Hepatocyte (in vitro differentiated cells): Measurements from ENCODE around the gene TDRD3. TPM values are rescaled to one million over a fixed set of nuclear protein-coding genes. Genes with fewer than 3 reads are reported as not detected.

Experiments
- DNase-seq: peaks from one replicate; pipeline ENCODE4 v3.0.0-alpha.2; 2016; ENCODE audit warnings: low spot score
- H2AFZ ChIP-seq: fragments of 200-600 bp; sonication (generic); 2 replicates; pipeline ENCODE4 v1.6.0; 2016; ENCODE audit warnings: antibody characterized with exemption, mild to moderate bottlenecking
- H3K27ac ChIP-seq: fragments of 200-600 bp; sonication (generic); 2 replicates; pipeline ENCODE4 v1.5.1; 2016; ENCODE audit warnings: mild to moderate bottlenecking
- H3K27me3 ChIP-seq: fragments of 200-600 bp; sonication (generic); 2 replicates; pipeline ENCODE4 v1.6.1; 2016
- H3K36me3 ChIP-seq: fragments of 200-600 bp; sonication (generic); replicated peaks from 2 replicates; pipeline ENCODE4 v1.5.1; 2016; ENCODE audit warnings: low read depth; ENCODE audit not compliant: insufficient read depth
- H3K4me1 ChIP-seq: fragments of 200-600 bp; sonication (generic); 2 replicates; pipeline ENCODE4 v1.5.1; 2016; ENCODE audit warnings: mild to moderate bottlenecking, moderate library complexity; ENCODE audit not compliant: insufficient read depth
- H3K4me2 ChIP-seq: fragments of 200-600 bp; sonication (generic); 2 replicates; pipeline ENCODE4 v1.6.0; 2016
- H3K4me3 ChIP-seq: fragments of 200-600 bp; sonication (generic); 2 replicates; pipeline ENCODE4 v1.5.1; 2016; ENCODE audit warnings: mild to moderate bottlenecking
- H3K79me2 ChIP-seq: fragments of 200-600 bp; sonication (generic); 2 replicates; pipeline ENCODE4 v1.6.0; 2017; ENCODE audit warnings: mild to moderate bottlenecking
- H3K9me2 ChIP-seq: fragments of 200-600 bp; sonication (generic); replicated peaks from 2 replicates; pipeline ENCODE4 v1.6.0; 2017; ENCODE audit warnings: mild to moderate bottlenecking; ENCODE audit not compliant: insufficient read depth
- H3K9me3 ChIP-seq: fragments of 200-600 bp; sonication (generic); 2 replicates; pipeline ENCODE4 v1.5.1; 2016; ENCODE audit warnings: low read depth, mild to moderate bottlenecking
- H4K20me1 ChIP-seq: fragments of 200-600 bp; sonication (generic); 2 replicates; pipeline ENCODE4 v1.6.0; 2016; ENCODE audit warnings: mild to moderate bottlenecking; ENCODE audit not compliant: insufficient read depth, poor library complexity, severe bottlenecking
- CTCF ChIP-seq: fragments of 200-600 bp; sonication (generic); IDR thresholded peaks from 2 replicates; pipeline ENCODE4 v1.5.1; 2016; ENCODE audit warnings: antibody characterized with exemption, mild to moderate bottlenecking; ENCODE audit not compliant: poor library complexity
- EZH2 ChIP-seq: fragments of 200-600 bp; sonication (generic); IDR thresholded peaks from 2 replicates; pipeline ENCODE4 v1.6.1; 2016; ENCODE audit warnings: antibody characterized with exemption, mild to moderate bottlenecking, borderline replicate concordance
- EZH2phosphoT487 ChIP-seq: fragments of 200-600 bp; sonication (generic); IDR thresholded peaks from one replicate; pipeline ENCODE4 v1.6.1; 2018; ENCODE audit warnings: antibody characterized with exemption, mild to moderate bottlenecking, low read depth, moderate library complexity; ENCODE audit not compliant: unreplicated experiment, severe bottlenecking
- WGBS: methylation state at CpG from one replicate; pipeline ENCODE4 v1.1.6; 2016; ENCODE audit warnings: low lambda C conversion rate; ENCODE audit errors: missing lambda C conversion rate; 5-methylcytosine and 5-hydroxymethylcytosine counted together
- polyA plus RNA-seq: library from polyadenylated mRNA; unstranded; fragments of >200 nt; fragmentation: Nextera tagmentation; extraction: Ambion mirVana; gene quantifications from 2 replicates; pipeline ENCODE4 v1.2.1, GENCODE V29; 2016
- total RNA-seq: library from RNA; depleted of rRNA; stranded (reverse); fragments of >200 nt; gene quantifications from 2 replicates; pipeline ENCODE4 v1.2.3, GENCODE V29; 2014

The TDRD3 gene
- total and polyA plus RNA-seq, 2 experiments from 2014 or later: 5.3 to 16.8 TPM

- TF ChIP-seq CTCF (no peak), EZH2phosphoT487 (no peak), EZH2 (no peak)
- H2AFZ ChIP-seq: no peak overlapping the region
- no peaks in the 10 kb centered on the region for H3K36me3 ChIP-seq
- no peaks in the 10 kb centered on the region for H3K4me1 ChIP-seq
- no peak overlapping the region for H3K4me2 ChIP-seq
- no peaks in the 10 kb centered on the region for H4K20me1 ChIP-seq
- H3K9me2 ChIP-seq: no peaks in the 10 kb centered on the region
- WGBS: 87% methylated on average over 5 of the region's 5 CpGs
- H3K4me3 ChIP-seq: no peak overlapping the region
- no peak overlapping the region for H3K27ac ChIP-seq
- no peaks in the 10 kb centered on the region for H3K79me2 ChIP-seq
- DNase-seq: no peak
- no peaks in the 10 kb centered on the region for H3K9me3 ChIP-seq
- H3K27me3 ChIP-seq: no peaks in the 10 kb centered on the region
These were observed 165.2 kb downstream of the TDRD3 start for GRCh38 chr13:60562096-60562780.

- H3K27ac ChIP-seq: no peak overlapping the region
- no peak overlapping the region for H3K4me3 ChIP-seq
- no peaks in the 10 kb centered on the region for H3K79me2 ChIP-seq
- no peaks in the 10 kb centered on the region for H3K4me1 ChIP-seq
- H4K20me1 ChIP-seq: no peaks in the 10 kb centered on the region
- DNase-seq: no peak
- TF ChIP-seq EZH2phosphoT487: no peak
- no peak overlapping the region for H2AFZ ChIP-seq
- no peak overlapping the region for H3K4me2 ChIP-seq
- H3K9me2 ChIP-seq: no peaks in the 10 kb centered on the region
- H3K36me3 ChIP-seq: no peaks in the 10 kb centered on the region
- no peaks in the 10 kb centered on the region for H3K27me3 ChIP-seq
- no peaks in the 10 kb centered on the region for H3K9me3 ChIP-seq
These were observed 174.6 kb downstream of the TDRD3 start for GRCh38 chr13:60571571-60571970.

- Histone ChIP-seq H3K4me3 (no peak overlapping the region), H3K79me2 (no peaks in the 10 kb centered on the region), H3K27me3 (no peaks in the 10 kb centered on the region), H3K4me2 (no peak overlapping the region), H3K9me3 (no peaks in the 10 kb centered on the region), H2AFZ (no peak overlapping the region), H3K4me1 (no peaks in the 10 kb centered on the region), H3K36me3 (no peaks in the 10 kb centered on the region), H3K9me2 (no peaks in the 10 kb centered on the region), H3K27ac (no peak overlapping the region), H4K20me1 (no peaks in the 10 kb centered on the region)
- no peak for TF ChIP-seq CTCF
- DNase-seq: peak; percentile 18
- WGBS: 53% methylated on average over 5 of the region's 5 CpGs
These were observed 175.2 kb downstream of the TDRD3 start for GRCh38 chr13:60572003-60572798.

GRCh38 chr13:60572855-60573254 is 175.8 kb downstream of the TDRD3 start:
- WGBS: 56% methylated on average over 8 of the region's 8 CpGs
- no peaks in the 10 kb centered on the region for H3K36me3 ChIP-seq
- DNase-seq: no peak

More at GRCh38 chr13:60572855-60573254, 175.8 kb downstream of the TDRD3 start:
- no peaks in the 10 kb centered on the region for H4K20me1 ChIP-seq
- no peaks in the 10 kb centered on the region for H3K27me3 ChIP-seq
- TF ChIP-seq CTCF (no peak), EZH2 (no peak), EZH2phosphoT487 (no peak)
- H3K4me3 ChIP-seq: no peak overlapping the region
- no peak overlapping the region for H3K27ac ChIP-seq
- no peak overlapping the region for H3K4me2 ChIP-seq
- no peaks in the 10 kb centered on the region for H3K9me3 ChIP-seq
- no peaks in the 10 kb centered on the region for H3K4me1 ChIP-seq
- H3K79me2 ChIP-seq: no peaks in the 10 kb centered on the region
- H3K9me2 ChIP-seq: no peaks in the 10 kb centered on the region
- no peak overlapping the region for H2AFZ ChIP-seq
